ENCODE results near the gene OR10K1. TPM values are rescaled to one million over a fixed set of nuclear protein-coding genes. Genes with fewer than 3 reads are reported as not detected.

OR10K1 gene
- total RNA-seq, 1 experiment from 2014 or later: not detected

DNA sequence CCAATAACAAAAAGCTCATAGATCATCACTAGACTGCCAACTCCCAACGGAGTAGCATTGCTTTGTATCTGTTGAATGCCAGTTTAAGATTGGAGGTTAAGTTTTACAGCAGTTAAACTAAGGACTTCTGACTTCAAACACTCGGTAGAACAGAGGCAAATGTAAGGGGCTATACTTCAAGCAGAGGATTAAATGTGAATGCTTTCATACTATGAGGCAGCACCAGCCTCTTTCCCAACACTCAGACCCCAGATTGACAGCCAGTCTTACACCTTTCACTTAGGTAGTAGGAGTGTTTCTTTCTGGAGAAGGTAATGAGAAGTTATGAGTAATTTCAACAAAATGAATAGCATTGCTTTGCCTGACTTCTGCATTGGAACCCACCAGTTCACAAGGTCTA is 33.2 kb downstream of the OR10K1 start:
- no peaks in the 10 kb centered on the region for H3K36me3 ChIP-seq (ENCODE audit: control insufficient read depth in 1 of 2, insufficient read depth in 2 of 2, low read length in 2 of 2)
- RAD21 ChIA-PET (ENCODE audit: low non-redundant PET in 1 of 2, low total read pairs in 2 of 2, uncharacterized antibody in 2 of 2, unreplicated experiment in 2 of 2): no interaction called here
- POLR2A ChIA-PET: no interaction called here
- no peak overlapping the region for H3K4me3 ChIP-seq (replicated peaks in 1 of 2; ENCODE audit: low read depth in 1 of 2, low read length in 2 of 2)
- no peaks in the 10 kb centered on the region for H3K9me3 ChIP-seq (ENCODE audit: control insufficient read depth in 1 of 2, insufficient read depth in 1 of 2, low read depth in 1 of 2, low read length in 2 of 2)
- no peaks in the 10 kb centered on the region for H3K79me2 ChIP-seq (ENCODE audit: insufficient read depth, low read length)
- no peak for TF ChIP-seq MAX (IDR thresholded peaks at IDR 0.05)
- TF ChIP-seq, protein P1, sequence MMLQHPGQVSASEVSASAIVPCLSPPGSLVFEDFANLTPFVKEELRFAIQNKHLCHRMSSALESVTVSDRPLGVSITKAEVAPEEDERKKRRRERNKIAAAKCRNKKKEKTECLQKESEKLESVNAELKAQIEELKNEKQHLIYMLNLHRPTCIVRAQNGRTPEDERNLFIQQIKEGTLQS (IDR thresholded peaks at IDR 0.05): no peak
- TF ChIP-seq POLR2AphosphoS5 (IDR thresholded peaks at IDR 0.05; ENCODE audit: low read depth, low read length): no peak
- TF ChIP-seq YY1 (IDR thresholded peaks at IDR 0.05; ENCODE audit: extremely low read depth, insufficient replicate concordance, low read depth, low read length): no peak
- TF ChIP-seq ZBTB33 (IDR thresholded peaks at IDR 0.05; ENCODE audit: extremely low read depth, insufficient replicate concordance, low read length): no peak
- no peak for TF ChIP-seq SRF (IDR thresholded peaks at IDR 0.05; ENCODE audit: low read depth)
- DNase-seq (ENCODE audit: low read depth, low spot score) (no peak), ATAC-seq (no peak)
- no peak overlapping the region for H3K9ac ChIP-seq (ENCODE audit: low read length)
- no peak overlapping the region for H2AFZ ChIP-seq (ENCODE audit: low read depth, low read length, poor library complexity, severe bottlenecking)
- no peaks in the 10 kb centered on the region for H3K27me3 ChIP-seq (ENCODE audit: insufficient read depth, low read length)
- intact Hi-C loops (cut with micrococcal nuclease): no loop called here
- no peaks in the 10 kb centered on the region for H4K20me1 ChIP-seq (ENCODE audit: insufficient read depth)
- CTCF ChIA-PET: no interaction called here
- H3K4me1 ChIP-seq (ENCODE audit: control insufficient read depth in 1 of 2, insufficient read depth in 2 of 2, low read length in 2 of 2): no peaks in the 10 kb centered on the region
- H3K9me2 ChIP-seq (ENCODE audit: insufficient read depth): no peaks in the 10 kb centered on the region
- BruUV-seq (replicated peaks): no TSS peak
- no peak overlapping the region for H3K4me2 ChIP-seq (ENCODE audit: low read length)
- H3K27ac ChIP-seq (ENCODE audit: low read depth, low read length): no peak overlapping the region

DNA sequence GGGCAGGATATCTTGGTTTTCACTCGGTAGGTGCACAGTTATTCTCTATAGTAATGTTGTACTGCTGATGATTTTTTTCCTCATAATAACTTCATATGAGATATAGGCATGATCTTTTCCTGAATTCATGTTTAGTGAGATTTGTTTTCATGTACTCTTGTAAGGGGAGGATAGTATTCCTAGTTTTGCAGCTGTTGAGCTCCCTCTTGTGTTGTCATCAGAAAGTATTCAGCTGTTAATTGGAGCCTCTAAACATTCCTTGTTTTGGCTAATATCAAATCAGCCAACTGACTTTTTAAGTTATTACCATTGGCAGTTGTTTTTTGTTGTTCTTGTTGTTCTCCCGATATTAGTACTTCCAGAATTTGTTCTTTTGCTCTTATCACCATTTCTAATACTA is 34.7 kb downstream of the OR10K1 start:
- Histone ChIP-seq H3K9me3 (ENCODE audit: control insufficient read depth in 1 of 2, insufficient read depth in 1 of 2, low read depth in 1 of 2, low read length in 2 of 2) (no peaks in the 10 kb centered on the region), H2AFZ (ENCODE audit: low read depth, low read length, poor library complexity, severe bottlenecking) (no peak overlapping the region), H3K27ac (ENCODE audit: low read depth, low read length) (no peak overlapping the region), H3K27me3 (ENCODE audit: insufficient read depth, low read length) (no peaks in the 10 kb centered on the region), H3K4me2 (ENCODE audit: low read length) (no peak overlapping the region), H3K9me2 (ENCODE audit: insufficient read depth) (no peaks in the 10 kb centered on the region), H3K36me3 (ENCODE audit: control insufficient read depth in 1 of 2, insufficient read depth in 2 of 2, low read length in 2 of 2) (no peaks in the 10 kb centered on the region), H4K20me1 (ENCODE audit: insufficient read depth) (no peaks in the 10 kb centered on the region), H3K9ac (ENCODE audit: low read length) (no peak overlapping the region), H3K4me1 (ENCODE audit: control insufficient read depth in 1 of 2, insufficient read depth in 2 of 2, low read length in 2 of 2) (no peaks in the 10 kb centered on the region), H3K79me2 (ENCODE audit: insufficient read depth, low read length) (no peaks in the 10 kb centered on the region), H3K4me3 (replicated peaks in 1 of 2; ENCODE audit: low read depth in 1 of 2, low read length in 2 of 2) (no peak overlapping the region)
- ChIA-PET CTCF (interaction anchor here (1.3 to 1.5 kb wide), 2 partner anchors 293 to 502 kb away, joined by 4 to 13 read pairs; no protein-coding TSS in a partner anchor), POLR2A (no interaction called here), RAD21 (ENCODE audit: low non-redundant PET in 1 of 2, low total read pairs in 2 of 2, uncharacterized antibody in 2 of 2, unreplicated experiment in 2 of 2) (no interaction called here)
- no peak for DNase-seq (ENCODE audit: low read depth, low spot score)
- ATAC-seq: no peak
- intact Hi-C loops (cut with micrococcal nuclease): no loop called here
- no TSS peak for BruUV-seq (replicated peaks)
- TF ChIP-seq JUND (IDR thresholded peaks at IDR 0.05): no peak
- TF ChIP-seq EZH2 (IDR thresholded peaks at IDR 0.05): no peak
- no peak for TF ChIP-seq ZNF274 (IDR thresholded peaks at IDR 0.05; ENCODE audit: low read depth, low read length)
- TF ChIP-seq RAD21 (IDR thresholded peaks at IDR 0.05; ENCODE audit: low read depth): 0 out of 2 replicates have a peak, but pooled peaks have one; percentile 17
- no peak for TF ChIP-seq YY1 (IDR thresholded peaks at IDR 0.05; ENCODE audit: extremely low read depth, insufficient replicate concordance, low read depth, low read length)
- TF ChIP-seq TCF7L2 (IDR thresholded peaks at IDR 0.05; ENCODE audit: borderline replicate concordance, extremely low read depth, insufficient read depth, insufficient read length): no peak
- no peak for TF ChIP-seq FOSL1 (IDR thresholded peaks at IDR 0.05; ENCODE audit: low read depth)
- no peak for TF ChIP-seq MAX (IDR thresholded peaks at IDR 0.05)
- 0 out of 6 replicates have a peak, but pooled peaks of 1 of the 3 experiments have one; percentile 25 for TF ChIP-seq CTCF (IDR thresholded peaks at IDR 0.05 in 2 of 3, conservative IDR thresholded peaks at IDR 0.05 in 1 of 3; ENCODE audit: borderline replicate concordance in 1 of 3, insufficient read depth in 1 of 3, low read depth in 2 of 3, low read length in 2 of 3)
- no peak for TF ChIP-seq POLR2A (IDR thresholded peaks at IDR 0.05; ENCODE audit: borderline replicate concordance, extremely low read depth, insufficient read depth, insufficient read length)
- TF ChIP-seq EGR1 (IDR thresholded peaks at IDR 0.05; ENCODE audit: low read depth): no peak
- no peak for TF ChIP-seq SP1 (IDR thresholded peaks at IDR 0.05; ENCODE audit: low read depth)
- TF ChIP-seq EZH2phosphoT487 (IDR thresholded peaks at IDR 0.05; ENCODE audit: borderline replicate concordance): no peak

Data from HCT116 (cell line).